OCI-LY3 (cell line): ENCODE results near the gene BORCS5.
A peak's percentile ranks its signal among the peaks of the same experiment; 100 is the strongest.

Source experiments
- H2AFZ ChIP-seq: fragments of 200-600, 300-600 bp; shearing (Covaris generic); 2 replicates; pipeline ENCODE4 v1.6.0; 2014; ENCODE audit warnings: antibody characterized with exemption, low read depth, low read length
- H3K27ac ChIP-seq: fragments of 200-600, 300-600 bp; sonication (generic); 2 replicates; pipeline ENCODE4 v1.5.1; 2014; ENCODE audit warnings: mild to moderate bottlenecking, low read length, moderate library complexity, mixed read lengths
- H3K27me3 ChIP-seq: fragments of 200-600, 300-600 bp; sonication (generic); 2 replicates; pipeline ENCODE4 v1.6.1; 2014; ENCODE audit warnings: low read depth, low read length, mixed read lengths
- H3K36me3 ChIP-seq: fragments of 200-600, 300-600 bp; sonication (generic); replicated peaks from 2 replicates; pipeline ENCODE3; 2014; ENCODE audit warnings: low read depth, low read length, mixed read lengths
- H3K4me1 ChIP-seq: fragments of 300-600, 200-600 bp; sonication (generic); 2 replicates; pipeline ENCODE4 v1.6.1; 2014; ENCODE audit warnings: low read length, mixed read lengths
- H3K4me2 ChIP-seq: fragments of 200-600, 300-600 bp; sonication (generic); 2 replicates; pipeline ENCODE4 v1.6.1; 2014; ENCODE audit warnings: low read length, mixed read lengths
- H3K4me3 ChIP-seq: fragments of 300-600, 200-600 bp; sonication (generic); 2 replicates; pipeline ENCODE4 v1.5.1; 2014; ENCODE audit warnings: antibody characterized with exemption, mild to moderate bottlenecking, low read length, moderate library complexity
- H3K79me2 ChIP-seq: fragments of 300-600, 200-600 bp; shearing (Covaris generic); 2 replicates; pipeline ENCODE4 v1.6.1; 2014; ENCODE audit warnings: mild to moderate bottlenecking, low read length, mixed read lengths
- H3K9ac ChIP-seq: fragments of 300-600, 200-600 bp; shearing (Covaris generic); 2 replicates; pipeline ENCODE4 v1.6.0; 2014; ENCODE audit warnings: mild to moderate bottlenecking, low read length, moderate library complexity
- H3K9me3 ChIP-seq: fragments of 200-600, 300-600 bp; shearing (Covaris generic); 2 replicates; pipeline ENCODE4 v1.6.1; 2014; ENCODE audit warnings: low read length, mixed read lengths; ENCODE audit not compliant: insufficient read depth
- H4K20me1 ChIP-seq: fragments of 200-600, 300-600 bp; sonication (generic); 2 replicates; pipeline ENCODE4 v1.6.1; 2016; ENCODE audit warnings: low read length, mixed read lengths; ENCODE audit not compliant: insufficient read depth
- EZH2phosphoT487 ChIP-seq: fragments of 200-600 bp; shearing (Covaris generic); IDR thresholded peaks from 2 replicates; pipeline ENCODE4 v1.6.1; 2018; ENCODE audit warnings: antibody characterized with exemption, mixed run types, low read depth
- TF ChIP-seq, protein P1 (sequence below): fragments of 200-600, 300-600 bp; sonication (generic); IDR thresholded peaks from 2 replicates; pipeline ENCODE4 v1.5.1; 2014; ENCODE audit warnings: antibody characterized with exemption, low read length, low read depth

Gene BORCS5

DNA sequence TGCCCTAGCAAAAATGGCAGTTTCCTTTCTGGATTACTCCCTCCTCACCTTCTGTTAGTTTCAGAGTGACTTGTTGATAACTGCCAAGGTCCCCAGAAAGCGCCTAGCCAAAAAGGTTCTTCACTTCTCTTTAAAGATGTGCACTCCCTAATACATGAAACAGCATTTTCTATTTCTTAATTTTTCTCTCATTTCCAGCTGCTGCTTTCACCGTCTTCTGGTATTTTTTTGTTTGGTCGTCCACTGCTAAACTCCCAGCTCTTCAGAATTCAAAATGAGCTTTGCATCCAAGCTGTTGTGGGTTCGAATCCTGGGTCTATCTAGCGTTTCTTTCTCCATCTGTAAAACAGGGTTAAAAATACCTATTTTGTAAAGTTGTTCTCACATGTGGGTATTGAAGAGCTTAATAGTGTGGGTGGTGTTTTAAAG is 397 bp upstream of the BORCS5 start:
- no peaks in the 10 kb centered on the region for H4K20me1 ChIP-seq
- peak overlapping the region; percentile 89 for H3K4me3 ChIP-seq
- H3K27me3 ChIP-seq = no peaks in the 10 kb centered on the region
- H3K79me2 ChIP-seq = peaks cover 23% of the 10 kb centered on the region
- peak overlapping the region; percentile 90 for H2AFZ ChIP-seq
- H3K4me2 ChIP-seq = peak overlapping the region; percentile 69
- H3K9me3 ChIP-seq = no peaks in the 10 kb centered on the region
- H3K36me3 ChIP-seq = no peaks in the 10 kb centered on the region
- H3K9ac ChIP-seq = peak overlapping the region; percentile 71
- TF ChIP-seq, protein P1, sequence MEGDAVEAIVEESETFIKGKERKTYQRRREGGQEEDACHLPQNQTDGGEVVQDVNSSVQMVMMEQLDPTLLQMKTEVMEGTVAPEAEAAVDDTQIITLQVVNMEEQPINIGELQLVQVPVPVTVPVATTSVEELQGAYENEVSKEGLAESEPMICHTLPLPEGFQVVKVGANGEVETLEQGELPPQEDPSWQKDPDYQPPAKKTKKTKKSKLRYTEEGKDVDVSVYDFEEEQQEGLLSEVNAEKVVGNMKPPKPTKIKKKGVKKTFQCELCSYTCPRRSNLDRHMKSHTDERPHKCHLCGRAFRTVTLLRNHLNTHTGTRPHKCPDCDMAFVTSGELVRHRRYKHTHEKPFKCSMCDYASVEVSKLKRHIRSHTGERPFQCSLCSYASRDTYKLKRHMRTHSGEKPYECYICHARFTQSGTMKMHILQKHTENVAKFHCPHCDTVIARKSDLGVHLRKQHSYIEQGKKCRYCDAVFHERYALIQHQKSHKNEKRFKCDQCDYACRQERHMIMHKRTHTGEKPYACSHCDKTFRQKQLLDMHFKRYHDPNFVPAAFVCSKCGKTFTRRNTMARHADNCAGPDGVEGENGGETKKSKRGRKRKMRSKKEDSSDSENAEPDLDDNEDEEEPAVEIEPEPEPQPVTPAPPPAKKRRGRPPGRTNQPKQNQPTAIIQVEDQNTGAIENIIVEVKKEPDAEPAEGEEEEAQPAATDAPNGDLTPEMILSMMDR = no peak
- TF ChIP-seq EZH2phosphoT487 = no peak
- H3K4me1 ChIP-seq = peaks cover 13% of the 10 kb centered on the region
- peak overlapping the region; percentile 54 for H3K27ac ChIP-seq

DNA sequence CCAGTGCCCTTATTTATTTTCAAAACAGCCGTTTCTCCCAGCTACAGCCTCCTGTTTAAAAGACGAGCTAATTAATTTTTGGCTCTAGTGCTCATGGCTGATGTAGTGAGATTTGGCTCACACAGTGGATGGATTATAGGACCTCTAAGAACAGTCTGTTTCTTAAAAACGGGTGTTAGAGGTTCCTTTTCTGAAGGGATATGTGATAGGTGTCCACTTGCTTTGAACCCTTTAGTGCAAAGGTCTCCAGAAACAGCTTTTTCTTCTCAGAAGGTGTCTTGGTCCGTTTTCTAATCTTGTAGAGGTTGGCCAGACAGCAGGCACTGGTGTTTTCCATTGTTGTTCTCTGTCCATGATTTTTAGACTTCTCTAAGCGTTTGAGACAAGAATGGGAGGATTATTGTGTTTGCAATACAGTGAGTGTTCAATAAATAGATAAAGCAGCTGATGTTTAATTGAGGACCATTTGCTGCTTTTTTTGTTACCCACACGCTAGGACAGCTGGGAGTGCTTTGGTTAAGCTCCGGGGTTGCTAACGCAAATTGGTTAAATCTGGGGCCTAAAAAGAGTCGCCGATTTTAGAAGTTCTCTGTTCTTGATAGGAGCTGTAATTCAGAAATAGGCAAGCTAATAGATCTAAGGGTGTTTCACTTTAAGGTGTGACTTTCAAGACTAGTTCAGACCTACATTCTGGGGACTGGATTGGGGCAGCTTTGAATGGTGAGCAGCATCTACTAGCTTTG is 1.0 kb downstream of the BORCS5 start:
- H3K4me1 ChIP-seq = peaks cover 13% of the 10 kb centered on the region
- peak overlapping the region; percentile 89 for H3K4me3 ChIP-seq
- H2AFZ ChIP-seq = peak overlapping the region; percentile 73
- no peaks in the 10 kb centered on the region for H4K20me1 ChIP-seq
- H3K4me2 ChIP-seq = peak overlapping the region; percentile 86
- no peak for TF ChIP-seq EZH2phosphoT487
- TF ChIP-seq, protein P1 = no peak
- H3K9me3 ChIP-seq = no peaks in the 10 kb centered on the region
- peak overlapping the region; percentile 86 for H3K27ac ChIP-seq
- no peaks in the 10 kb centered on the region for H3K27me3 ChIP-seq
- H3K9ac ChIP-seq = peak overlapping the region; percentile 92
- H3K79me2 ChIP-seq = peaks cover 23% of the 10 kb centered on the region
- no peaks in the 10 kb centered on the region for H3K36me3 ChIP-seq

DNA sequence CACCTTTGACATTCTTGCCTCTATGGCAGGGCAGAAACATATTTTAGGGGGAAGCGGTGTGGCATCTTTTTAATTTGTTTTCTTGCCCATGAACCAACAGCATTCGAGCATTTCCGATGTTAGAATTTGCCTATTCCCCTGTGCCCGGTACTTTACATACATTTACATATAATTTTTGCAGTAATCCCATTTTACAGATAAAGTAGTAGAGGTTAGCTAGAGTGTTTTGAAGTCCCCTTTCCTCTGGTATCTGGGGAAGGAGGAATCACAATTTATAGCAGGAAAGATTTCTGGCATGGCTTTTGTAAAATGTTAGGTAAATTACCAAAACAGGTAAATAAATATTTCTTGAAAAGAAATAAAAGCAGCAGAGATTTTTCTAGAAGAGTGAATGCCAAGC is 1.6 kb downstream of the BORCS5 start:
- Histone ChIP-seq H3K4me3 (peak overlapping the region; percentile 89), H2AFZ (peak overlapping the region; percentile 73; the same call in 1 of the 2 replicates), H3K27ac (peak overlapping the region; percentile 86), H3K36me3 (no peaks in the 10 kb centered on the region), H3K79me2 (peaks cover 23% of the 10 kb centered on the region), H3K9ac (peak overlapping the region; percentile 92), H3K27me3 (no peaks in the 10 kb centered on the region), H4K20me1 (no peaks in the 10 kb centered on the region), H3K4me2 (peak overlapping the region; percentile 86), H3K4me1 (peaks cover 13% of the 10 kb centered on the region), H3K9me3 (no peaks in the 10 kb centered on the region)
- no peak for TF ChIP-seq EZH2phosphoT487
- TF ChIP-seq, protein P1 = no peak

DNA sequence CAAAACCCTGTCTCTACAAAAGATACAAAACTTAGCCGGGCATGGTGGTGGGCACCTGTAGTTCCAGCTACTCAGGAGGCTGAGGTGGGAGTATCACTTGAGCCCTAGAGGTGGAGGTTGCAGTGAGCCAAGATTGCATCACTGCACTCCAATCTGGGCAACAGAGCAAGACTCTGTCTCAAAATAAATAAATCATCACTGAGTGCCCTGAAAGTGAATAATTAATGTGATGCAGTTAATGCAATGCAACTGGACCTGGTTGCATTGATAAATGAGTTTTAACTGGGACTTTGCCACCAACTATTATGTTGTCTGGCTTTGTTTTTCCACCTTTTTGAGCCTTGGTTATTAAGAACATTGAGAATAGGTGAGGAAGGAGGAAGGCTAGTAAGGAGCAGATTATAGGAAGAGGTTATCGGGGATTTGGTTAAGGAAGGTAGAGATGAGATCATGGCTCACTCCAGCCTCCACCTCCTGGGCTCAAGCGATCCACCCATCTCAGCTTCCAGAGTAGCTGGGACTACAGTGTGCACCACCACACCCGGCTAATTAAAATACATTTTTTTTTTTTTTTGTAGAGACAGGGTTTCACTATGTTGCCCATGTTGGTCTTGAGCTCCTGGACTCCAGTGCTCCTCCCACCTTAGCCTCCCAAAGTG is 8.0 kb downstream of the BORCS5 start:
- TF ChIP-seq, protein P1 = no peak
- TF ChIP-seq EZH2phosphoT487 = no peak
- no peaks in the 10 kb centered on the region; the same call in 1 of the 2 replicates for H3K79me2 ChIP-seq
- no peak overlapping the region for H2AFZ ChIP-seq
- H3K36me3 ChIP-seq = no peaks in the 10 kb centered on the region
- H3K27ac ChIP-seq = no peak overlapping the region
- no peak overlapping the region for H3K9ac ChIP-seq
- no peak overlapping the region for H3K4me2 ChIP-seq
- H3K4me3 ChIP-seq = no peak overlapping the region
- no peaks in the 10 kb centered on the region for H3K27me3 ChIP-seq
- H3K9me3 ChIP-seq = no peaks in the 10 kb centered on the region
- H3K4me1 ChIP-seq = no peaks in the 10 kb centered on the region
- H4K20me1 ChIP-seq = no peaks in the 10 kb centered on the region
